GM21786 (cell line): Measurements from ENCODE around the gene KRT14.
"Not testable (repeated sequence)": the region's sequence is repeated elsewhere in the genome, so short reads cannot be mapped to it uniquely, and the experiment has no call there.

Source experiments
- ATAC-seq: cut with Tn5 transposase; IDR thresholded peaks from one replicate; pipeline ENCODE4 v1.9.1; 2021; ENCODE audit not compliant: unreplicated experiment

Gene KRT14

DNA sequence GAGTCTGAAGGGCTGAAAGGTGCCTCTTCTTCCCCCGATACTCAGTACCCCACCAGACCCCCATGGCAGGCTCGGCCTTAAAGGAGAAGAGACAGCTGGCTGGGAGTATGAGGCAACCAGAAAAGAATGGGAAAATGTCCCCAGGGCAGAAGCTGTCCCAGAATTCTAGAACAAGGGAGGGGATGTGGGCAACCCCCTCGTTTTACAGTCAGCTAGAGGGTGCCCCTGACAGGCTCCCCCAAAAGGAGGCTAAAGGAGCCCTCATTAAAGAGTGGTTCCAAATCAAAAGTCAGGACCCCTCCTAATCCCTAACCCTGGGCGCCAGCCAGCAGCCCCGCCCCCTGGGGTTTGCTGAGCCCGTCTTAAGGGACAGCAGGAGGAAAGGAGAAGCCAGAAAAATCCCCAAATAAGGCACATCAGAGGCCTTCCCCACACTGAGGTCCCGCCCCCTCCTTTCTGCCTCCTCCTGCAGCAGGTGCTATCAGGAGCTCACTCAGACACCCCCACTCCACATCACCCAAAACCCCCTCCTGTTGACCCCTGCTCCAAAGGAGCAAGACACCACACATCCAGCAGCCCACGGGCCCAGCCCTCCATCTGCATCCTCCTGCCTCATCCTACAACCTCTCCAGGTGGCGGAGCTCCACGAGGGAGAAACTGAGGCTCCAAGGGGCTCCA, 36.6 kb upstream of the KRT14 start:
- not testable (repeated sequence) for ATAC-seq

DNA sequence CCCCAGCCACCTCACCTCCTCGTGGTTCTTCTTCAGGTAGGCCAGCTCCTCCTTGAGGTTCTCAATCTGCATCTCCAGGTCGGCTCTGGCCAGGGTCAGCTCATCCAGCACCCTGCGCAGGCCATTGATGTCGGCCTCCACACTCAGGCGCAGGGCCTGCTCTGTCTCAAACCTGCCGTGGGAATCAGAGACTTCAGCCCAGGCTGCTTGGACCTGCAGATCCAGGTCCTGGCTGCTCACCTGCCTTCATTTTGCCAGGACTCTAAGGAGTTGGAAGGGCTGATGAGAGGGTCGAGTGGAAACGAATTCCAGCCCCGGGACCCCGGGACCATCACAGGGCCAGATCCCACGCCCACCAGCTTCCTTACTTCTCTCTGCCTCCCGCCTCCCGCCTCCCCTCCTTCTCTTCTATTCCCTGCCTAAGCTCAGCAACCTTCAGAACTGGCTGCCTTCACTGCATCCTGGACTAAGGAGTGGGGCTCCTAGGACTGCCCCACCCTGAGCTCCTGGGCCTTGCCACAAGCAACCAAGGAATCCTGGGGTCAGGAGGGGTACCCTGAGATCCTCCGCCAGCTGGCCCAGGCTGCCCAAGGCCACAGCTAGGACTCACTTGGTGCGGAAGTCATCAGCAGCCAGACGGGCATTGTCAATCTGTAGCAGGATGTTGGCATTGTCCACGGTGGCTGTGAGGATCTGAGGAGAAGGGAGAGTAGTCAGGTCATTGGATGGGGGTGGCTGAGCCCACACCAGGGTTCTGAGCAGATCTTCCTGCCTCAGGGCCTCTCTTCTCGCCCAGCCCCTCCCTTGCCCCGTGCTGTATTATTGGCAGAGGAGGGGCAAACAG, 35.9 kb upstream of the KRT14 start:
- not testable (repeated sequence) for ATAC-seq

DNA sequence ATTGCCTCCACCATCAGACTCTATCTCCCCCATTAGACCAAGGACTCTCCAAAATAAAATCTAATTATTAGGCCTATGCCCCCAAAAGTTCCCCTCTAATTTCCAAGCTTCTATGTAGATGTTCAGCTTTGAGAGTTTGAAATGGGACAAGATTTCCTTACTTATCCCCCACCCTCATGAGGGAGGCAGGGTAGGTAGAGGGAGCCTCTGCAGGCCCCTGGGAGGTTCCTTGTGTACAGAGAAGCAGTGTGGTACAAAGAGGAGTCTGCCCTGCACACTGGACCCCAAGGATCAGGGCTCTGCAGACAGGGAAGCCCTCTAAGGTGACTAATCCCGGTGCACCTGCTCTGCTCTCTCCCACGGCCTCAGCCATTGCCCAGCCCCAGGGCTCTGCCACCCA, 35.2 kb upstream of the KRT14 start:
- ATAC-seq: no peak

DNA sequence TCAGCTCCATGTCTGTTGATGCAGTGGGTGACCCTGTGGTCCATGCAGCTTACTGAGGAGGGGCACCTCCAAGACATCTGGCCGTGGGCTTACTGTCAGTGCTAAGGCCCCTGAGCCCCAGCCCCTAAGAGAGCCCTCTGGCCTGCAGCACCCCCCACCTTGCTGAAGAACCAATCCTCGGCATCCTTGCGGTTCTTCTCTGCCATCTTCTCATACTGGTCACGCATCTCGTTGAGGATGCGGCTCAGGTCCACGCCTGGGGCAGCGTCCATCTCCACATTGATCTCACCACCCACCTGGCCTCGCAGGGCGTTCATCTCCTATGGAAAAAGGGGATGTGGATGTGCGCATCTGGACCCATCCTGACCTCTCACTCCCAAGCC, 34.7 kb upstream of the KRT14 start:
- not testable (repeated sequence) for ATAC-seq

DNA sequence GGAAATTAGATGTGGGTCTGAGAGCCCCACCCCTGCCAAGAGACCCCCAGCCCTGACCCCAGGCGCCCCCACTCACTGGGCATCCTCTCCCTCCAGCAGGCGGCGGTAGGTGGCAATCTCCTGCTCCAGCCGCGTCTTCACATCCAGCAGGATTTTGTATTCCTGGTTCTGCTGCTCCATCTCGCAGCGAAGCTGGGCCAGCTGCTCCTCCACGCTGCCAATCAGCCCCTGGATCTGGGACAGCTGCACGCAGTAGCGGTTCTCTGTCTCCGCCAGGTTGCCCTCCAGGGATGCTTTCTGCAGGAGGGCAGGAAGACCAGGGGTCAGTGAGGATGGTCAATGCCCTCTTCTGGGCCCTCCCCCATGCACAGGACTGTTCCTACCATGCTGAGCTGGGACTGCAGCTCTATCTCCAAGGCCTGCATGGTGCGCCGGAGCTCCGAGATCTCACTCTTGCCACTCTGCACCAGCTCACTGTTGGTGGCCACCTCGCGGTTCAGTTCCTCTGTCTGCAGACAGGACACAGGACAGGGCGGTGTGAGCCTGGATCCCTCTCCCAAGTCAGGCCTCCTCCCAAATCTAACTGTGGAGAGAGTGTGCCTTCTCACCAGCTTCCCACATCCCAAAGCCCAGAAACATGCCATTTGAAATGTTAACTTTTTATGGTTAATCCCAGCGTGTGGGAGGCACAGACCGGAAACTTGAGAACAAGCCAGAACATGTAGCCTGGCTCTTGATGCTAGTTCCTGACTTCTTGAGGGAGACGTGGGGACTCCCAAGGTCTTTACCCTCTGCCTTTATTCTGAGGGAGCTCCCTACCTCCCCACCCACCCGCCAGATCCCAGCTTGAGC, 34.1 kb upstream of the KRT14 start:
- ATAC-seq: no peak

DNA sequence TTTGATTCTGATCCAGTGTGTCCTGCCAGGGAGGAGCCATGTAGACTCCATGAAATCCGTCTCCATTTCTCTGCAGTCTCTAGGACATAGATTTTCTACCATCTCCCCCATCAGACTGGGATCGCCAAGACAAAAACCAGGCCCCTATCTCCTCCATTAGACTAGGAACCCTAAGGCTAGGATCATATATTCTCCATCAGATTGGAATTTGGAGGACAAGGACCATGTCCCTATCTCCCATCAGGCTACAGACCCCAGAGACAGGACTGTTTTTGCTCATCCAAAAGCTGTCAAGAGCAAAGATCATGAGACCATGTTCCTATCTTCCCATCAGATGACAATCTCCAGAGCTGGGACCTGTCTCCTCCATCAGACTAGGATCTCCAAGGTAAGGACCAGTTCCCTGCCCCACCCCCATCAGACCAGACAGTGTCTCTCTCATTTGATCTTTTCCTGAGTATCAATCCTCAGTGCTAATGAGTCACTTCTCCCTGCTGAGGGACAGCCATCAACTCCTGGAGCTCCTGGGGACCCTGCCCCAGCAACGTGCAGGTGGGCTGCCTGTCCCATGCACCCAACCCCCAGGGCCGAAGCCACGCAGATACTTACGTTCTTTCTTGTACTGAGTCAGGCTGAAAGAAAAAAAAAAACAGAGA, 33.4 kb upstream of the KRT14 start:
- not testable (repeated sequence) for ATAC-seq

DNA sequence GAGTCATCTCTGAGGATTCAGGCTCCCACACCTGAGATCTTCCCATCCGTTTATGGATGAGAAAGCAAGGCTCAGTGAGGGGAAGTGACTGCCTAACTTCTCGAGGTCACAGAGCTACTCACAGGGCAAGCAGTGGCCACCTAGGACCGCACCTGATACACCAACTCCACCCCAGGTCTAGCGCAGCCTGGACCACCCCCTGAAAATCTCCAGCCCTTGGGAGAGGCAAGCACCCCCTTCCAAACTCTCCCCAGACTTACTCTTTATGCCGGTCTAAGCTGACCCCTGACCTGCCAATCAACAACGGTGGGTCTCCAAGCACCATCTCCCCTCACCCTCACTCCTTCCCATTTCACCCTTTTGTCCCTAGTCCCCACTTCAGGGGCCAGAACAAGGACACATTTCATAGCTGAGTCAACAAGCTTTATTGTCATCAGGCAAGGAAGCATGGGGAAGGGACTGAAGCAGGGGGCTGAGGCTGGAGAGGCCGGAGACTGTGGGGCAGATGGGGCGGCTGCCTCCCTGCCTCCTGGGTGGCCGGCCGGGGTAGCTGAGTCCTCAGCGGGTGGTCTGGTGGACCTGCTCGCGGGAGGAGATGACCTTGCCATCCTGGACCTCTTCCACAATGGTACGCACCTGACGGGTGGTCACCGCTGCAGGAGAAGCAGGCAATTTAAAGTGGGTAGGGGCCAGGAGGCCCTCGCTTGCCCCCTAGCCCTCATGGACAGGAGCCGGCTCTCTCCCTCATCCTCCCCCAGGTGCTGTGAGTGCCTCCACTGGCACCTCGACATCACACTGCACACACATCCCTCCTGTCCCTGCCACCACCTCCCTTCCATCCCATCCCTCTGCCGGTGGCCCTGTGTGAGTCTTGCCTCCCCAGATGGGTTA, 32.6 kb upstream of the KRT14 start:
- ATAC-seq: no peak

DNA sequence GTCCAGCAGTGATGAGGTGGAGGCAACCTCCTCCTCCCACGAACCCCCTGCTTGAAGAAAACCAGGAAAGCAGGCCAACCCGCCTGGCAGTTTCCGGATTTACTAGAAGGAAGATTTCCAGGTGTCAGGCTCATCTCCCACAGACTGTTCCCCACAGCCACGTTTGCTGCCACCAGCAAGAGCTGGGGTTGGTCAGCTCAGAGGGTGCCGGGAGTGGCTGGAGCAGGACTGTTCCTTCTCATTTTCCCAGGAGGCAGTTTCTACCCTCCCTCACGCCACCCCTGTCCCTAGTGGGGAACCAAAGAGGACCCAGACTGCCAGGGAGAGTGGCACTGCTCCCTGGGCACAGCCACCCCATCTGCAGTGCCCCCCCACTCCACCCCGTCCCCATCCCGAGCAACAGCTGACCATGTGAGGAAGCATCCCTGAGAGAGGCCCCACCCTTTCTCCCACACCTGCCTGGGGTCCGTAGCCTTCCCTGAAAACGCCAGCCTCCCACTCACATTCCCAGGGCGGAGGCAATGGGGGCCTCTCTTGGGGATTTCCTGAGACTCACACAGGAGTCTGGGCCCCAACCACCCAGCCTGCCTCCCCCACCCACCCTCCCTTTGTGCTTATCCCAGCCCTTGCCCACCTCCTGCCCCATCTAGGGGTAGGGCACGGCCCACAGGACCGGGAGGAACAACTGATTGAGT, 31.8 kb upstream of the KRT14 start:
- no peak for ATAC-seq

DNA sequence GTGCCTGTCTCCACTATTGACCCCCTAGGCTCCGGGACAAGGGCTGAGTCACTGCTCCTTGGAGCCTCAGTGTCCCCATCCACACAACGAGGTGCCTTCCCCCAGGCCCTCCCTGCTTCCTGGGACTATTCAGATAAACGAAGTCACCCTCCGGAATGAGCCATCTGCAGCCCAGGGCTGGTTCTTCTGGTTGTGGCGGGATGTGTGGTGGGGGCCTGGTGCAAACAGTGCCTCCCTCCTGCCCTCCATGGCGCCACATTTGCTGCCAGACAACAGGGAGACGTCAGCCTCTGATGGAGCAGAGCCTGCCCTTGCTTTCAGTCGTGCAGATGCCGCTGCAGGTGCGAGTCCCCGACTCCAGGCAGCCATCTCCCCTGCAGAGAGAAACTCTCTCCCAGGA, 31.0 kb upstream of the KRT14 start:
- no peak for ATAC-seq

DNA sequence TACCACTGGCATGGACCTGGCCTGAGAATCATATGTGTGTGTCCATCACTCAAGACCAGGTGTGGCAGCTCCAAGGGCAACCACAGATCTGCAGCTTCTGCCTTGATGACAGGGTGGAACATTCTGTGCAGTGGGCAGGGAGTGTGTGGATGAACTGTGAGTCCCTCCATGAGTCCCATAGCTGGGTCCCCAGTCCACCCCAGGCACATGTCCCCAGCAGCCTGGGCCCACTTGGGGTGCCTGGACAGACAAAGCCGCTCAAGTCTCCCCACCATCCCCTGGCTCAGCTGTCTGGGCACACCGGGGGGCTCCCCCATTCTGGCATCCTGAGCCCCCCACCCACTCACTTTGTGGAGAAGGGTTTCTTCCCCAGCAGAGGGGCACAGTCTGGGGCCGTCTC, 30.4 kb upstream of the KRT14 start:
- ATAC-seq: no peak

DNA sequence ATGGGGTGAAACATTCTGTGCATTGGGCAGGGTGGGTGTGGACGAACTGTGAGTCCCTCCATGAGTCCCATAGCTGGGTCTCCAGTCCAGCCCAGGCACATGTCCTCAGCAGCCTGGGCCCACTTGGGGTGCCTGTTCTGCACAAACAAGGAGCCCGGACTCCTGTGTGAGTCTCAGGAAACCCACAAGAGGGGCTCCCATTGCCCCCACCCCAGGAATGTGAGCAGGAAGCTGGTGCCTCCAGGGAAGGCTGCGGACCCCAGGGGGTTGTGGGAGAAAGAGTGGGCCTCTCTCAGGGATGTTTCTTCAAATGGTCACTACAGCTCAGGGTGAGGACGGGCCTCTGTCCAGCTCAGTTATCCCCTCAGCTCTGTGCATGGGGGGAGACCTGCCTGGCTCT, 29.8 kb upstream of the KRT14 start:
- ATAC-seq: not testable (repeated sequence)

DNA sequence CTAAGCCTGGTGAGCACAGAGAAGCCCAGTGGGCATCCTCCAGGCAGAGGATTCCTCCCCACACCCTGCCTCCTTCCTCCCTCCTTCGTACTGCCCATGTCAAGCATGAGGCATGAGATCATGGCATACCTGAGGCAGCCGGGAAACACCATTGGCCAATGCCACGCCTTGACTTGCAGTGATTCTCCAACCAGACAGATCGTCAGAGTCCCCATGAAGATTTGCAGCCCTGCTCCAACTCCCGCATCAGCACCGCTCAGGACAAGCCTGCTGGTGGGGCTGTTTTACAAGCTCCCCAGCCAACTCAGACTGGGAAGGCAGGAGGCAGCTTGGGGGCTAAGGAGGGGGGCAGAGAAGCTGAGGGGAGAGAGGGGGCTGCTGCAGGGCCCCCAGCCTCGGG, 28.8 kb upstream of the KRT14 start:
- no peak for ATAC-seq

DNA sequence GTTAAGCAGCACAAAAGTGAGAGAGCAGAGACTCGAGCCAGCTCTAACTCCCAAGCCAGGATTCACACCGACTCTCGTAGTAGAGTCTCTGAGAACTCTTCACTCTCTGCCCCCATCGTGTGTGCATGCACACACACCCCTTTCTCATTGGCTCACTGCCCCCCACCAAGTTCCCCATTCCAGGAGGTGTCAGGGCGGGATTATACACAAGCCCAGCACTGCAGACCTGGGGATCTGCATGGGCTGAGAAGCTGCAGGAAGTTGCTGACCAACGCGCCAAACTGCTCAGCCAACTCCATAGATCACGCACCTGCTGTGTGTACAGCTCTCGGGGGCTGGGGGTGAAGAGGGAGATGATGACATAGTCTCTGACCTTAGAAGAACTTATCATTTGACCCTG, 28.1 kb upstream of the KRT14 start:
- not testable (repeated sequence) for ATAC-seq

DNA sequence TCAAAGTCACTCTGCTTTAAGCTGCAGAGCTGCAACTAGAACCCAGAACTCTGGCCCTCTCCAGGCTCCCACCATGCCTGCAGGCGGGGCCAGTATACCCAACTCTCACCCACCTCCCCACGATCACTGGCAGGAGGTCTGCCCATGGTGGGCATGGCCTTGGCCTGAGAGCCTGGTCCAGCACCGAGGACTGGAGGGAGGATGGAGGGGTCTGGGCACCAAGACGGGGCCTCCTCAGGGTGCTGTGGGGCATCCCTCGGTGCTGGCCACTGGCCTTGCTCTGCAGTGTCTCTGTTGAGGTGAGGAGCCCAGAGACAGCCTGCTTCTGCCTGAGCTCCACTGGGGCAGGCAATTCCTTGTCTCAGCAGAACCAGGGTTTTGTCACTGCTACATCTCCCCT, 27.4 kb upstream of the KRT14 start:
- no peak for ATAC-seq

DNA sequence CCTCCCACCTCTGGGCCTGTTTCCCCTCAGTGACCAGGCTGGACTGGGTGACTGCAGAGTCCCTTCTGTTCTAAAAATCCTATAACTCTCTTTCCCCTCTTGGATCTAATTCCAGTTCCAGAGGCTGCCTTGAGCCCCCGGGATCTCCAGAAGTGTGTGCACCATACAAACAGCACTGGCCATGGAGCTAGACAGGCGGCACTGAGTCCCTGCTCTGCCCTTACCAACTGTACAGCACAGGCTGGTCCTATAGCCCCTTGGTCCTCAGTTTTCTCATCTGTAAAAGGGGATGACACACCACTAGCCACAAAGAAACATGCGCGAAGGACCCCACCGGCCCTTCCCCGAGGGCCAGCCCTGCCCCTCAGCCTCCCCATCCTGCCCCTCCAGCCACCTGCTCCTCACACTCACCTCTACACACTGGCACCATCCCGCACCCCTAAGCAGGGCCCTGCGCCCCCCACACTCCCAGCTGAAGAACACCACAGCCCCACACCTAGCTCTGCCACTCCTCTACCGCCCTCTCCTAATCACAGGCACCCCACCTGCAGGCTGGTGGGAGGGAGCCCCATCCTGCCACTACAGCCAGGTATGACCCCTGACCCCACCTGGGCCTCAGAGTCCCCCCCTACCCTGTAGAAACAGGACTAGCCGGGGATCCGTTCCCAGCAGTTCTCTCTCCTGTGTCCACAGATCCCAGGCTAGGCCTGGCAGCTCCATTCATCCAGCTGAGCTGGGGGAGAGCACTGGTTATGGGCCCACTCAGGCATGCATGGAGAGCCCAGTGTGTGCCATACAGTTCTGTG, 26.8 kb upstream of the KRT14 start:
- no peak for ATAC-seq

DNA sequence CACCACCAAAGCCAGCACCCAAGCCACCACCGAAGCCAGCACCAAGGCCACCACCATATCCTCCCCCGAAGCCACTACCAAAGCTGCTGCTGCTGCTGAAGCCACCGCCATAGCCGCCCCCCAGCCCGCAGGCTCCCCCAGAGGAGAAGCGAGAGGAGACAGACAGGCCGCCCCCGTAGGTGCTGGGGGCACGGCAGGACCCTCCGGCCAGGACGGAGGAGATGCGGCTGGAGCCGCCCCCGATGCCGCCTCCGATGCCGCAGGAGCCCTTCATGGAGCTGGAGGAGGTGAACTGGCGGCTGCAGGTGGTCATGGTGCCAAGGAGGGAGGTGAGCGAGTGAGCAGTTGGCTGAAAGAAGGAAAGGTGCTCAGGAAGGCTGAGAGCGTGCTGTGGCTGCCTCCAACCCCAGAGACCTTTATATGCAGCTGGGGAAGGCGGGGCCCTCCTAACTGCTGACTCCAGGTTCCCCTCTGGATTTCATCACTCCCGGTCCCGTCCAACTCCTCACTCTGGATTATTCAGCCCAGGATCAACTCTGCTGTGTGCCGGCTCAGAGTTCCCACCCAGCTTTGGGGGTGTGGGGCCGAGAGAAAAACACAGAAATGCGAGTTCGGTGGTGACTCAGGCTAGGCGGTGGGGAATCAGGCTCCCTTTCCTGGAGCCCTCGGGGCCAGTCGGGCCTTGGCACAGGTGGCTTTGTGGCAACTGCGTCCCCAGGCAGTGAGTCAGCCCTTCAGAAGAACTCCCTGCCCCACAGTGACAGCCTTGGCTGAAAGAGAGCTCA, 25.9 kb upstream of the KRT14 start, which contains the start of gene KRT16:
Gene KRT16 (minus strand): TSS at position 392 of the 785 bp plus-strand sequence. CDS start 79 bp downstream, at position 313.
- not testable (repeated sequence) for ATAC-seq

DNA sequence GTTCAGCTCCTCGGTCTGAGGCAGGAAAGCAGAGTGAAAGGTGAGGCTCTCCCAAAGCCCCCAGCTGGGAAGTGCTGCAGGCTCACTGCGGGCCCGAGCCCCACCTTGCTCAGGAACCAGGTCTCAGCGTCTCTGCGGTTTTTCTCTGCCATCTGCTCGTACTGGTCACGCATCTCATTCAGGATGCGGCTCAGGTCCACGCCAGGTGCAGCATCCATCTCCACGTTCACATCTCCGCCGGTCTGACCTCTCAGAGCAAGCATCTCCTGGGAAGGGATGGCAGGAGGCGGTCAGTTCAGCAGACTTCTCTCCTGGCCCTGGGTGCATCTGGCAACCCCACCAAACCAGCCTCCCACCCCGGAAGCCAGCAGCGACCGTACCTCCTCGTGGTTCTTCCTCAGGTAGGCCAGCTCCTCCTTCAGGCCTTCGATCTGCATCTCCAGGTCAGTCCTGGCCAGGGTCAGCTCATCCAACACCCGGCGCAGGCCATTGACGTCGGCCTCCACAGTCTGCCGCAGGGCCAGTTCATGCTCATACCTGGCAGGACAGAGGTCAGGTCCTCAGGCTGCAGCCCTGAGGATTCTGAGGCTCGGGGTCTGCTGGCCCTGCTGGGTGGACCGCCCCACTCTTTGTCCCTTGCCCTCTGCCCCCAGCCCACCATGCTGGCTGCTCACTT, 24.4 kb upstream of the KRT14 start:
- no peak for ATAC-seq
